HG02678 (cell line): ENCODE results near the gene SETD1B.

Source experiments
- ATAC-seq: cut with Tn5 transposase; IDR thresholded peaks from one replicate; pipeline ENCODE4 v1.9.1; 2021; ENCODE audit warnings: mild to moderate bottlenecking, moderate library complexity; ENCODE audit not compliant: unreplicated experiment

The SETD1B gene

DNA sequence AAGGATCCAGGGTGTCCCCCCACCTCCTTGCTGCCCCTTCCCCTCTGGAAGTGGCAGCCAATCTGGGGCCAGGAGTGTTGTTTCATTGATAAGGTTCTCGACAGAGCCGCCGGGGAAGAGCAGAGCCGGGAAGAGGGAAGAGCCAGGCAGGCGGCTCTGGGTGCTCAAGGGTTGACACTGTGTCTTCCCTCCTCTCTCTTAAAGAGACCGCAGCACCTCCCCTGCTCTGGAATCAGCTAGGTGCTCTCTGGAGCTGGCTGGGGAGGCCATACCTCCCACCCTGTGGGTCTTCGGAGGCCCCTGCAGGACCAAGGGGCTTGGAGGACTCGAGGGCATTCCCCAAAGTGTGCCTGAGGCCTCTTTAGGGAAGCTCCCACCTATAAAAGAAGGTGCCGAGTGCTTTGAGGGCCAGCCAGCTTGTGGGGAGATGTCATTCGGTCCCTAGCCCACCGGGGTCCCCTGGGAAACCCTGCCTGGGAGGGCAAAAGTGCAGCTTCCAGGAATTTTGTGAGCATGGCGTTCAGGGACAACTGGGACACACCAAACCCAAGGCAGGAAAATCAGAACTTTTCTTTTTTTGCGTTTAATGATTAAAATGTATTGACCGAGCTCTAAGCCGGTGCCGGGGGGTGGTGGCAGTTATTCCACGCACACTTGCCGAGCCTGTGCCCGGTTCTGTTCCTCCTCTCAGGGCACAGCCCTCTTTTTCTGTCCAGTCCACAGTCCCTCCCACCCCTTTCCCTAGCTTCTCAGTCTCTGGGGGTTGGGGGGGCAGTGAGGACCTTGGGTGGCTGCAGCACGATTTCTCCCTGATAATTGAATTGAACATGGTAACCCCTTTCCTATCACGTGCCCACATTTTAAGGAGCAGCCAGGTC is 3.0 kb downstream of the SETD1B start:
- no peak for ATAC-seq

- no peak for ATAC-seq
These were observed 4.0 kb downstream of the SETD1B start for GRCh38 chr12:121807642-121808347.

DNA sequence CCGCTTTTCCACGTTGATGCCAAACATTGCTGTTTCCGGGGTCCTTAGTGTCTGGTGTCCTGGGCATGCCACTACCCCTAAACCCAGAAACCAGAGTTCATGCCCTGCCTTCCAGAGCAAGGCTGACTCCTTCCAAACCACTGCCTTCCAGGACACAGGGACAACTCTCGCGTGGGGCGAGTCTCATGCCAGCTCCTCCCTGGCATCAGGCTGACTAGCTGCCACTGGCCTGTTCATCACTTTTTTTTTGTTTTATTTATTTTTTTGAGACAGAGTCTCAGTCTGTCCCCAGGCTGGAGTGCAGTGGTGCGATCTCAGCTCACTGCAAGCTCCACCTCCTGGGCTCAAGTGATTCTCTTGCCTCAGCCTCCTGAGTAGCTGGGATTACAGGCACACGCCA is 4.8 kb downstream of the SETD1B start:
- ATAC-seq: no peak

- no peak for ATAC-seq
These were observed 5.9 kb downstream of the SETD1B start for GRCh38 chr12:121809712-121810116.

DNA sequence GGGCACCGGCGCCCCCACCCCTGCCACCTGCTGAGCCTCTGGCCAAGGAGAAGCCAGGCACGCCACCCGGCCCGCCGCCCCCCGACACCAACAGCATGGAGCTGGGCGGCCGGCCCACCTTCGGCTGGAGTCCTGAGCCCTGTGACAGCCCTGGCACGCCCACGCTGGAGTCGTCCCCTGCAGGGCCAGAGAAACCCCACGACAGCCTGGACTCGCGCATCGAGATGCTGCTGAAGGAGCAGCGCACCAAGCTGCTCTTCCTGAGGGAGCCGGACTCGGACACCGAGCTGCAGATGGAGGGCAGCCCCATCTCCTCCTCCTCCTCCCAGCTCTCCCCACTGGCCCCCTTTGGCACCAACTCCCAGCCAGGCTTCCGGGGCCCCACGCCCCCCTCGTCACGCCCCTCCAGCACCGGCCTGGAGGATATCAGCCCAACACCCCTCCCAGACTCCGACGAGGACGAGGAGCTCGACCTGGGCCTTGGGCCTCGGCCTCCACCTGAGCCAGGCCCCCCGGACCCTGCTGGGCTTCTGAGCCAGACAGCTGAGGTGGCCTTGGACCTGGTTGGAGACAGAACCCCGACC is 6.5 kb downstream of the SETD1B start:
- ATAC-seq: no peak

DNA sequence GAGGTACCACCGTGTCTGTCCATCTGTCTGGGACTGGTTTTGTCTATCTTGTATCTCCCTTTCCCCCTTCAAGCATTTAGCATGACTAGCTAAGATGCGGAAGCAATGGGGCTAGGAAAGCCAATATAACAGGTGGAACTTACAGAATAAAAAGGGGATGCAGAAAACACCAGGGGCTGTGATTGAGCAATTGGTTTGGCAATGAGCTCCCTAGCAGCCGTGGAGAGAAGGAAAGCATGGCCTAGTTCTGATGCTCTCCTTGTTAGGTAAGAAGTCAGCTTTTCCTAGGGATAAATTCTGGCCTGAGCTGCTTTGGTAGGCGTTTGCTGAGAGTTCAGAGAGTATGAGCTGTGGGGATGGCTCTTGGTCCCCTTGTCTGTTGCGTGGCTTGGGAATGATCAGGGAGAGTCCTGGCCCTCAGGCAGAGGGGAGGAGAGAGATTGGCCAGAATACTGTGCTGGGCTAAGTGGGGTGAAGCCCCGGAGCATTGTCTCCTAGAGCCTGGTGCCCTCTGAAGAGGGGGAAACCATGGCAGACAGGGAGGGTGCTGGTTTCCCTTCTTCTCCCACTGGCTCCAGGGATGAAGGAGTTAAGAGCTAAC is 7.1 kb downstream of the SETD1B start:
- no peak for ATAC-seq

- peak; percentile 72 for ATAC-seq
These were observed 7.9 kb downstream of the SETD1B start for GRCh38 chr12:121811434-121812319.

DNA sequence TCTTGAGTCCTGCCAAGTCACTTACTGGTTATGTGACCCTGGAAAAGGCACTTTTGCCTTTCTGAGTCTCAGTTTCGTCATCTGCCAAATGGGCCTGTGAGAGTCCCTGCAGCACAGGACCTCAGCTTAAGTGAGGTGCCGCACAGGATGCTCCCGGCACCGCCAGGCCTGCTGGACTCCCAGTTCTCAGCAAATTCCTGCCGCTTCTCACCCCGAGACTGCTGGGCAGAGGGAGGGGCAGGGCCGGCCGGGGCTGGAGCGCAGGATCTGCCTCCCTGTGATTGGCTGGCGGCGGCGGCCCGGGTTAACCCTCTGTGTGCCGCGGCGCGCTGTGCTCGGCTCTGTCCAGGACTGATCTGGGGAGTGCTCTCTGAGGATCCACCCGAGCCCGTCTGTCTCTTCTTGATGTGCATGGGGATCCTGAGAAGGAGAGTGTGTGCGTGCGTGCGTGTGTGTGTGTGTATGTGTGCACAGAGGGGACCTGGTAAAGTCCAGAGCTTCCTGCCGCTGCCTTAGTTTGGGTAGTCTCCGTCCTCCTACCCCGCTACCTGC is 8.6 kb downstream of the SETD1B start:
- ATAC-seq: no peak

GRCh38 chr12:121812921-121813896 is 9.4 kb downstream of the SETD1B start:
- ATAC-seq: no peak

- no peak for ATAC-seq
These were observed 10.1 kb downstream of the SETD1B start for GRCh38 chr12:121813951-121814350.

DNA sequence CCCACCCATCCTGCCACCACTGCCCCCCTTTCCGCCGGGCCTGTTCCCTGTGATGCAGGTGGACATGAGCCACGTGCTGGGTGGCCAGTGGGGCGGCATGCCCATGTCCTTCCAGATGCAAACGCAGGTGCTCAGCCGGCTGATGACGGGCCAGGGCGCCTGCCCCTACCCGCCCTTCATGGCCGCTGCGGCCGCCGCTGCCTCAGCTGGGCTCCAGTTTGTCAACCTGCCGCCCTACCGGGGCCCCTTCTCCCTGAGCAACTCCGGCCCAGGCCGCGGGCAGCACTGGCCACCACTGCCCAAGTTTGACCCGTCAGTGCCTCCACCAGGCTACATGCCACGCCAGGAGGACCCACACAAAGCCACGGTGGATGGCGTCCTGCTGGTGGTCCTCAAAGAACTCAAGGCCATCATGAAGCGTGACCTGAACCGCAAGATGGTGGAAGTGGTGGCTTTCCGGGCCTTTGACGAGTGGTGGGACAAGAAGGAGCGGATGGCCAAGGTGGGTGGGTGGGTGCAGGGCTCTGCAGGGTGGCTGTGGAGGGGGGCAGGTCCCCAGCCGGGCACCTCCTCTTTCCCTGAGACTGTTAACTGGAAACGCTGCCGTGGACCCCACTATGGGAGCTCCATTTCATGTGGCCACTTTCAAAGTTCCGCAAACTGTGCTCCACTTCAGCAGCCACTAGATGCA is 10.8 kb downstream of the SETD1B start:
- ATAC-seq: no peak

DNA sequence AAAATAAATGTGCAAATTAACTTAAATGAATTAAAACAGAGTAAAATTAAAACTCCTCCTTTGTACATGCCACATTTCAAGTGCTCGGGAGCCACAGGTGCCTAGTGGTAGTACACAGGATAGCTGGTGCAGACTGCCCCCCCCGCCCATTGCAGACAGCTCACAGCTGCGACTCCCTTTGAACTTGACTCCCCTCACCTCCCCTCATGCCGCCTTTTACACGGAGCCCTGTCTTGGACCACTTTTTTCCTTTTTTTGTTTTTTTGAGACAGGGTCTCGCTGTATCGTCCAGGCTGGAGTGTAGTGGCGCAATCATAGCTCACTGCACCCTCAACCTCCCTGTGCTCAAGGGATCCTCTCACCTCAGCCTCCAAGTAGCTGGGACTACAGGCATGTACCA is 11.5 kb downstream of the SETD1B start:
- no peak for ATAC-seq

- ATAC-seq: no peak
These were observed 13.3 kb downstream of the SETD1B start for GRCh38 chr12:121816925-121817647.

GRCh38 chr12:121817648-121818043 is 13.8 kb downstream of the SETD1B start:
- no peak for ATAC-seq

DNA sequence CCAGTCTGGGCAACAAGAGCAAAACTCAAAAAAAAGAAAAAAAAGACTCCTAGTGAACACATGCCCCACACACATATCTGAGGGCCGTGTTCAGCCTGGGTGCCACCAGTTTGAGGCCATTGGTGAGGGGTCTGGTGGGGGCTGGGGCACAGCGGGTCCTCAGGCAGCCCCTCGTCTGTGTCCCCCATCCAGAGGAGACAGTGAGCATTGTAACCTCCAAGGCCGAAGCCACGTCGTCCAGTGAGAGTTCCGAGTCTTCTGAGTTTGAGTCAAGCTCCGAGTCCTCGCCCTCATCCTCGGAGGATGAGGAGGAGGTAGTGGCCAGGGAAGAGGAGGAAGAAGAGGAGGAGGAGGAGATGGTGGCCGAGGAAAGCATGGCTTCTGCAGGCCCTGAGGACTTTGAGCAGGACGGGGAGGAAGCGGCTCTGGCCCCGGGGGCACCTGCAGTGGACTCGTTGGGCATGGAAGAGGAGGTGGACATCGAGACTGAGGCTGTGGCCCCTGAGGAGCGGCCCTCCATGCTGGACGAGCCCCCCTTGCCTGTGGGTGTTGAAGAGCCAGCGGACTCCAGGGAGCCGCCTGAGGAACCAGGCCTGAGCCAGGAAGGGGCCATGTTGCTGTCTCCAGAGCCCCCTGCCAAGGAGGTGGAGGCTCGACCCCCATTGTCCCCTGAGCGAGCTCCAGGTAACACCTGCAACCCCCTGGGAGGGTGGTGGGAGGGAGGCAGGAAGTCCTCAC is 15.6 kb downstream of the SETD1B start:
- ATAC-seq: no peak

DNA sequence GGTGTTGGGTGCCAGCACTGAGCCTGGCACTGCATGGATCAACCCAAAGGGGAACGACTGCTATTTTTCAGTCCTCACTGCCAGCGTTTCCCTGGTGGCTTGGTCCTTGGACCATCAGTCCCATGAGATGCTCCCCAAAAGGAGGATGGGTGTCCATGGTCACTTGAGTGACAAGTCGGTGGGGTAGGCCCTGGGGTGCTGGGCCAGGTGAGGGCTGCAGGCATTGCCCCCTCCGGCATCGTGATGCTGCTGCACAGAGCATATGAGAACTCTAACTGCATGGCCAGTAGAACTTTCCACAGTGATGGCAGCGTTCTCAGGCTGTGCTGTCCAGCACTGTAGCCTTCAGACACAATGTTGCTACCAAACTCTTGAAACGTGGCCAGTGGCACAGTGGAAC is 16.2 kb downstream of the SETD1B start:
- ATAC-seq: no peak
